GM19324 (cell line): Measurements from ENCODE around the gene RNASEH2A.
"Not testable (repeated sequence)": the region's sequence is repeated elsewhere in the genome, so short reads cannot be mapped to it uniquely, and the experiment has no call there.

ENCODE experiments used
- ATAC-seq: cut with Tn5 transposase; IDR thresholded peaks from one replicate; pipeline ENCODE4 v1.9.1; 2021; ENCODE audit warnings: mild to moderate bottlenecking, moderate library complexity; ENCODE audit not compliant: unreplicated experiment, low FRiP score

Gene RNASEH2A

DNA sequence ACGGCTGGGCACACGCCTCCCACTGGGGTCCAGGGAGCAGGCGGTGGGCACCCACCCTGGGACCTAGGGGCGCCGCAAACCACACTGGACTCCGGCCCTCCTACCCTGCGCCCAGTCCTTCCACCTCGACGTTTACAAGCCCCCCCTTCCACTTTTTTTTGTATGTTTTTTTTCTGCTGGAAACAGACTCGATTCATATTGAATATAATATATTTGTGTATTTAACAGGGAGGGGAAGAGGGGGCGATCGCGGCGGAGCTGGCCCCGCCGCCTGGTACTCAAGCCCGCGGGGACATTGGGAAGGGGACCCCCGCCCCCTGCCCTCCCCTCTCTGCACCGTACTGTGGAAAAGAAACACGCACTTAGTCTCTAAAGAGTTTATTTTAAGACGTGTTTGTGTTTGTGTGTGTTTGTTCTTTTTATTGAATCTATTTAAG lies 13.5 kb upstream of the RNASEH2A start:
- ATAC-seq: no peak

DNA sequence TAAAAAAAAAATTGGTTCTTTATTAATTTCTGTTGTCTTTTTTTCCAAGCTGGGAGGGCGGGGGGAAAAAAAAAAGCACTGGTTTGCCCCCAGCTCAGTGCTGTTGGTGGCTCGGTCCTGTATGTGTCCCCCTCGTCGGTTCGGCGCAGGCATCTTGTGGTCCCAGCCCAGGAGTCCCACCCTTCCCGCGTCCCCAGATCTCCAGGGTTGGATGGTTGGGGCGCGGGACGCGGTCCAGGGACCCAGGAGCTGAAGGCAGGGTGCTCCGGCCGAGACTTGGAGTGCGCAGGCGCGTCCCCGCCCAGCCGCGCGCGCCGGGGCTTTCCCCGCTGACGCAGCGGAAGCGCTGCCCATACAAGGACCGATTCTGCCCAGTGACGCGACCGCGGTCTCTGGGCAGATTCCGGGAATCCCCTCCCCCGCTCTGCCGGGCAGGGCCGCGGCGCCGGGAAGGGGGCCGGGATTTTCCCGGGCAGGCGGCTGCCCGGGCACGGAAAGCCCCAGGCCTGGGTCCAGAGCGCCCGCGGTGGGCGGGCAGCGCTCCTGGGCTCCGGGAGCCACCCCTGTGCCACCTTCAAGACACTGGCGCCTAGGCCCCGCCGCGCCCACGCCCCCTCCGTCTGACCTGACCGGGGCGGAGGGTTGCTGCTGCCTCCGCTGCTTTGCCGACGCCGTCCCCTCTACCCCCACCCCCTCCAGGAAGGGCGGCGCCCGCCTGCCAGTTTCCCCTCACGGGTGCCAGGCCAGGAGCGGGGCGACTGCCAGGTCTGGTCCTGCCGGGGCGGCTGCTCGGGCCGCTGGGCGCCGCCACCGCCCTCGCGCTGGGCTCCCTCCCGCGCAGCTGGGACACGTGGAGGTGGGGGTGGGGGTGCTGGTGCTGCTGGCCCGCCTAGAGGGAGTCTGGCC lies 12.8 kb upstream of the RNASEH2A start:
- peak; percentile 48 for ATAC-seq

DNA sequence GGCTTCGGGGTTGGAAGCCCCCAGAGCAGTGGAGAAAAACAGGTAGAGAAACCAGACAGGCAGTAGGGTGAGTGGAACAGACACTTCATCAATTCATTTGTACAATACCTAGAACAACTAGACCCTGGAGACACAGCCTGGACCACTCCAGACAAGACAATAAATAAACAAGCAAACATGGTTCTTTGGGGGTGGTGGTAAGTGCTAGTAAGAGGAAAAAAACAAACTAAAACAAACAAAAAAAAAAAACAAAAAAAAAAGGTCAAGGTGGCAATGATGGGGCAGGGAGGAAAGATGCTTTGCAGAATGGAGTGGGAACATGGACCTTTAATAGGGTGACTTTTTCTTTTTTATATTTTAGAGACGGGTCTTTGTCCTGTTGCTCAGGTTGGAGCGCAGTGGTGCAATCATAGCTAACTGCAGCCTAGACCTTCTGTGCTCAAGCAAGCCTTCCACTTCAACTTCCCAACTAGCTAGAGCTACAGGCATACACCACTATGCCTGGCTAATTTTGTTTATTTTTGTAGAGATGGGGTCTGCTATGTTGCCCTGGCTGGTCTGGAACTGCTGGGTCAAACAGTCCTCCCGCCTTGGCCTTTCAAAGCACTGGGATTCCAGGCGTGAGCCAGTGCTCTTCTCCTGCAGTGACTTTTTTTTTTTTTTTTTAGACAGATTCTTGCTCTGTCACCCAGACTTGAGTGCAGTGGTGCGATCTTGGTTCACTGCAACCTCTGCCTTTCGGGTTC lies 12.0 kb upstream of the RNASEH2A start:
- no peak for ATAC-seq

DNA sequence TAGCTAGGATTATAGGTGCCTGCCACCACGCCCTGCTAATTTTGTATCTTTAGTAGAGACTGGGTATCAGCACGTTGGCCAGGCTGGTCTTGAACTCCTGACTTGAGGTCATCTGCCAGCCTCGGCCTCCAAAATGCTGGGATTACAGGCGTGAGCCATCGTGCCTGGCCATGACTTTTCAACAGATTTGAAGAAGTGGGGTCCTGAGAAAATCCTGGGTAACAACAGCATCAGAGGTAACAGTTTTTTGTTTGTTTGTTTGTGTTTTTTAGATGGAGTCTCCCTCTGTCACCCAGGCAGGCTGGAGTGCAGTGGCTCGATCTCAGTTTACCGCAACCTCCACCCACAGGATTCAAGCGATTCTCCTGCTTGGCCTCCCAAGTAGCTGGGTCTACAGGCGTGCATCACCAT lies 11.4 kb upstream of the RNASEH2A start:
- ATAC-seq: no peak

DNA sequence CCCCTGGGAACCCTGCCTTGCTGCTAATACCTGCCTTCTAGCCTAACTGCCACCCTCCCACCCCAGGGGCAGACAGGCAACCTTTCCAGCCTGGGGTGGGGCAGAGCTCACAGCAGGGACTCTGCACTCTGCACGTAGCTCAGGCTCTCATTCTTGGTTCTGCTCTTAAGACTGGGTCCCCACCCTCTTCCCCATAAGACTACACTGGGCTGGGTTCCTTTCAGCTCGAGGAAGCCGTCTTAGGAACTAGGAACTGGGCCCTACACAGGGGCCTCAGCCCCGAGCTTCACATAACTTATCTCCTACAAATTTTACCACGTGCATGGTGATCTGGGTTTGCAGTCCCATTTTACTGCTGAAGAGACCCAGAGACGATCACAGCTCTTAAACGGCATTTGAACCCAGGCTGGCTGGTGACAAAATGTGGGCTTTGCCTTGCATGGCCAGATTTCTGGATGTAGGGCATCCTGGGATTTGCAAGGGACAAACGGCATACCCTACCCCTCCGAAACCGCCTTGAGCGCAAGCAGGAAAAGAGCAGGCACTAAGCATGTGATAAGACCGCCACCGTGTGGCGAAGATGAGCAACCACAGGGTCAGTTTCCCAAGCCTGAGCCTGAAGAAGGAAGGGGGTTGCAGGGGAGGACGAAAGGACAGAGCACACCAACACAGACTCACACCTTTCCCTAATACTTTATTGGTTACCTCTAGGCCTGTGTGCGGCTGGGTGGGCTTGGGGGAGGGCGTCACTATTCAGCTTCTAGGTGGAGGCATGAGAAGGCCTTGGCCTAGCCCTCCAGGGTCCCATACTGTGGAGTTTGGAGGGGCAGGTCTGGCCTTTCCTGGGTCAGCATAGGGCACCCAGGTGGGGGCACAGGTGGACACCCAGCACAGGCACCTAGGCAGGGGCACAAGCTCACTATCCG lies 10.0 kb upstream of the RNASEH2A start:
- no peak for ATAC-seq

DNA sequence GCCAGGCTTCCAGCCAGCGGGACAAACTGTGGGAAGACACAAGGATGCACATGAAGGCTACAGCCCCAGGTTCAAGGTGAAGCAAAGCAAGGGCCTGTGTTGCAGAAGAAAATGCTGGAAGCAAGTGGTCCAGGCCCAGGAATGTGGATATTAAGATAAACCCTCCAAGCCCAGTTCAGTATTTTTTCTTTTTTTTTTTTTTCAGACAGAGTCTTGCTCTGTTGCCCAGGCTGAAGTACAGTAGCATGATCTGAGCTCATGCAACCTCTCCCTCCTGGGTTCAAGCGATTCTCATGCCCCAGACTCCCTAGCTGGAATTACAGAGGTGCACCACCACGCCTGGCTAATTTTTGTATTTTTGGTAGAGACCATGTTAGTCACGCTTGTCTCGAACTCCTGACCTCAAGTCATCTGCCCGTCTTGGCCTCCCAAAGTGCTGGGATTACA lies 9.2 kb upstream of the RNASEH2A start:
- ATAC-seq: no peak

DNA sequence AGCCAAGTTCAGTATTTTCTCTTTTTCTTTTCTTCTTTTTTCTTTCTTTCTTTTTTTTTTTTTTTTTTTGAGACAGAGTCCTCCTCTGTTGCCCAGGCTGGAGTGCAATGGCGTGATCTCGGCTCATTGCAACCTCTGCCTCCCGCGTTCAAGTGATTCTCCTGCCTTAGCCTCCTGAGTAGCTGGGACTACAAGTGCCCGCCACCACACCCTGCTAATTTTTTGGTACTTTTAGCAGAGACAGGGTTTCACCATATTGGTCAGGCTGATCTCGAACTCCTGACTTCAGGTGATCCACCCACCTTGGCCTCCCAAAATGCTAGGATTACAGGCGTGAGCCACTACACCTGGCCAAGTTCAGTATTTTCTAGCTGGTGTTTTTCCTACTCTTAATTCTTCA lies 8.8 kb upstream of the RNASEH2A start:
- not testable (repeated sequence) for ATAC-seq

DNA sequence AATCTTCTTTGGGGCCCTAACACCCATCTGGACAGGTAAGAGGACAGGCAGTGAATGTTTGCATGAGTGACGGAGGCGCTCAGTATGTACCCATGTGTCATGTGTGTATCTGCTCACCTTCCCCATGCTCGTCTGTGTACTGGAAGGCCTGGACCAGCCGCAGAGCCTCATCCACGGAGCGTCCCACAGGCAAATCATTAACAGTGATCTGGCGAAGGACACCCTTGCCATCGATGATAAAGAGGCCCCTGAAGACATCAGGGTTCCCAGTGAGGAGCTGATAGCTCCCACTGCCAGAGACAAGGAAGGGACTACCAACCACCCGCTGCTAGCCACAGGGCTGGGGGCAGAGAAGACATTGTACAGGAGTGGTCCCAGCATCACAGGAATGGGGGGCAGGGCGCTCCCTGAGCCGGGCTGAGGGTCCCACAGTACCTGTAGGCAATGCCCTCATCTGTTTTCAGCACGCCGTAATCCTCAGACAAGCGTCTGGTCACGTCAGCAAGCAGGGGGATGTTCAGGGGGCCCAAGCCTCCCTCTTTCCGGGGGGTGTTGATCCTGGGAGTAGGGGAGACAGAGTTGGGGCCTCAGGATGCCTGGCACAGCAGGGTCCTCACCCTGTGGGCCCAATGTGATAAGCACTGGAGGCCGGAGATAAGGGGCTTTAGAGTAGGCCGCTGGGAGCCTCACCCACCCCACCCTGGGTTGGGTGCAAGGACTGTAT lies 6.5 kb upstream of the RNASEH2A start:
- no peak for ATAC-seq

DNA sequence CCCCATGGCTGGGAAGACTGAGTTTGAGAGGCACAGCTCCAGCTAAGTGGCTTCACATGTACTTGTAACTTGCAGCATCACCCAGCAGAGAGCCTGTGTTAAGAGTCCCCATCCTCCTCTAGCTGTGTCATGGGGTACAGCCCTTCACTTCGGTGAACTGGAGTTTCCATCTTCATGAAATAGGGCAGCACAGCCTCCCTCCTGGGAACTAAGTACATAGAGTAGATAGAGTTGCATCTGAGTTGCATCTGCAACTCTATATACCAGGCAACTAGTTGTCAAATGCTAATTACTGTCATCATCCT lies 6.0 kb upstream of the RNASEH2A start:
- ATAC-seq: no peak

DNA sequence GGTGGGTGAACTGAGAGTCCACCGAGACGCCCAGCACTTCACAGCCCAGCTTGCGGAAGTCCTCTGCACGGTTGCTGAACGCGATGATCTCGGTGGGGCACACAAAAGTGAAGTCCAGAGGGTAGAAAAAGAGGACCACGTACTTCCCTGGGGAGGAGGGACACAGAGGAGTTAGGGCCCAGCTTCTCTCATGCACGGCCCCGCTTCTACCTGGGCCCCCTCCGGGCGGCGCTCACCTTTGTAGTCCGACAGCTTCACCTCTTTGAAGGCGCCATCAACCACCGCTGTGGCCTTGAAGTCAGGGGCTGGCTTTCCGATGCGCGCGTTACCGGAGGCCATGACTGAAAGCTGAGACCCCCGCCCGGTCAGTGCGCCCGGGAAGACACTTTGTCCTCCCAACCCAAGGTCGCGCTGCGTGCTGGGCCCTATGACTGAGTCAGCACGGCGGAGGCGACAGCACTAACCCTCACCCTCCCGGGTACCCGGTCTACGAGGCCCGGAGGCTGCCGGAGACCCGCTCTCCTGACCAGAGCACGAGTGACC lies 5.4 kb upstream of the RNASEH2A start:
- no peak for ATAC-seq

DNA sequence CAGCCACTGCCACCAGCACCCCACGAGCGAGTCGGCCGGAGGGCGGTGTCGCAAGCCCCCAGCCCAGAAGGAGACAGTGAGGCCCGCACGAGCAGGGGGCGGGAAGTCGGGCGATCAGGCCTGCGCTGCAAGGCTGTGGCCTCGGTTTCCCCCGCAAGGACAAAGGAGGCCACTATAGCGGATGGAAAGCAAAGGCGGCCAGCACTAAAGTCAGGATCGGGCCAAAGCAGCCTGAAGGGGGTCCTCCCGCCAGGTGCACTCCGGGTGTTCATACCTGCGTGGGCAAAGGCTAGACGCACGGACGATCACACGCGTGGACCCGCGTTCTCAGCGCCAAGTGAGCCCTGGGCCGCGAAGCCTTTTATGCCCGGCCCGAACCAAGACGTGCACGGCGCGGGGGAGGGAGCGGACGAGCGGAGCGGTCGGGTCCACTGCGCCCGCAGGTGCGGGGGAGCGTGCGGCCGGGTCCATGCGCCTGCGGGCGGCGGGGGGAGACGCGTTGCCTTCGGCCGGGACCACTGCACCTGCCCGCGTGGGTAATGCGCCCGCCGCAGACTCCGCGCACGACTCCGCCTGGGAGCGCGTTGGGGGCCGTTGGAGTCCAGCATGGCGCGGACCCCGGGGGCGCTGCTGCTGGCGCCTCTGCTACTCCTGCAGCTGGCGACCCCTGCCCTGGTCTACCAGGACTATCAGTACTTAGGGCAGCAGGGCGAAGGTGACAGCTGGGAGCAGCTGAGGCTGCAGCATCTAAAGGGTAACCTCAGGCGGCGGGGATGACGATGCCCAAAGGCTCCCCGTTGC lies 4.7 kb upstream of the RNASEH2A start, which contains the start of the genes PRDX2 and THSD8:
Gene PRDX2 (minus strand): TSS at position 335 of the 801 bp plus-strand sequence. CDS start 539 bp downstream, outside the sequence.
Gene THSD8 (plus strand): TSS at position 604 of the 801 bp plus-strand sequence. CDS start 3 bp downstream, at position 607.
- ATAC-seq: peak; percentile 42

DNA sequence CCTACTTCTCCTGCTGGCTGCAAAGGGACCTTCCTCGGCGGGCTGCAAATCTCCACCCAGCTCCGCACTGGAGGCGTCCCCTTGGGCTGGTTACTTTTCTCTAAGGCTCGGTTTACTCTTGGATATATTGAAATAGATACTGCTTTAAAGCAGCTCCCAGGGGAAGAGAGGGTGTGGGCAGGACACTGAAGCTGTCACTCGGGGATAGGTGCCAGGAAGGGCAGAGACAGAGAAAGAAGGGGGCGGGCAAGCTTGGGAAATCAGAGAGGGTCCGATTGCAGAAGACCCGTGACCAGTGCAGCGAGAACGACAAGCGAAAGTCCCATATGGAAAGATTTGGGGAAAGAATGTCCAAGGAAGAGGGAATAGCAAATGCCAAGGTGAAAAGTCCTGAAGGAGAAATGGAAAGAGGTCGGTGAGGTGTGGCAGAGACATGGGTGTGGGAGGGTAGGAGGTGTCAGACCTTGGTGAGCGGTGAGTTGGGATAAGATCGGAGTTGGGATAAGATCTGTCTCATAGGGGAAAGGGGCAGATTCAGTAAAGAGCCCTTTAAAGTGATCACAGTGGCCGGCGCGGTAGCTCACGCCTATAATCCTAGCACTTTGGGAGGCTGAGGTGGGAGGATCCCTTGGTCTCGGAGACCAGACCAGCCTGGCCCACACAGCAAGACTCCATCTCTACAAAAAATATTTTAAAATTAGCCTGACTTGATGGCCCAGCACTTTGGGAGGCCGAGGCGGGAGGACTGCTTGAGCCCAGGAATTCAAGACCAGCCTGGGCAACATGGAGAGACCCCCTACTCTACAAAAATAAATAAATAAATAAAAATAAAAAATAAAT lies 3.9 kb upstream of the RNASEH2A start:
- ATAC-seq: no peak

DNA sequence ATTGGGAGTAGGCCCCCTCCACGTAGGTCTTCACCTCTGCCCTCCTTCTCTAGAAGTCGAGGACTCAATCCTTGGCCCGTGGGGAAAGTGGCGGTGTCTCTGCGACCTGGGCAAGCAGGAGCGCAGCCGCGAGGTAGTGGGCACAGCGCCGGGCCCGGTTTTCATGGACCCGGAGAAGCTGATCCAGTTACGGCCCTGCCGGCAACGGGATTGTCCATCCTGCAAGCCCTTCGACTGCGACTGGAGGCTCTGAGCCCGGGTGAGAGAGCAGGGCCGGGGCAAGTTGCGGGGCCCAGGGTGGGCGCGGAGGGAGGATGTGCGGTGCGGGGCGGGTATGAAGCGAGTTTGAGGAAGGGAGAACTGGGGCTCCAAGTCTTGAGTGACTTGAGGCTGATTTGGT lies 2.3 kb upstream of the RNASEH2A start:
- ATAC-seq: no peak

DNA sequence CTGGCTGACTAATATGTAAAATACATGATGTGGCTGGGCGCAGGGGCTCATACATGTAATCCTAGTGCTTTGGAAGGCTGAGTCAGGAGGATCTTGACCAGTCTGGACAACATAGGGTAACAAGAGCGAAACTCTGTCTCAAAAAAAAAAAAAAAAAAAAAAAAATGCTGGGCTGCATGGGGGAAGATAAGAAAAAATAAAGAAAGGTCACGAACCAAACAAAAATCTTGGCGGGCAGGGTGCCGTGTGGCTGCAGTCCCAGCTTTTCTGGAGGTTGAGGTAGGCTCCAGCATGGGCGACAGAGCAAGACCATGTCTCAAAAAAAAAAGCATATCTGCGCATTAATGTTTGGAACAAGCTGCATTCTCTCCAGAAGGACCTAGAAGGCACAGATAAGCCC lies 8.7 kb downstream of the RNASEH2A start:
- ATAC-seq: no peak

DNA sequence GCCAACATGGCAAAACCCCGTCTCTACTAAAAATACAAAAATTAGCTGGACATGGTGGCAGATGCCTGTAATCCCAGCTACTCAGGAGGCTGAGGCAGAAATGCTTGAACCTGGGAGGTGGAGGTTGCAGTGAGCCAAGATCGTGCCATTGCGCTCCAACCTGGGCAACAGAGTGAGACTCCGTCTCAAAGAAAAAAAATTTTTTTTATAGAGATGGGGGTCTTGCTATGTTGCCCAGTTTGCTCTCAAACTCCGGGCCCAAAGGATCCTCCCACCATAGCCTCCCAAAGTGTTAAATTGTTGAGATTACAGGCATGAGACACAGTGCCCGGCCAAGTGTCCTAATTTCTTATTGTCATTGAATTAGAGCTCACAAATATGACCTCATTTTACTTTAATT lies 10.8 kb downstream of the RNASEH2A start:
- ATAC-seq: not testable (repeated sequence)

DNA sequence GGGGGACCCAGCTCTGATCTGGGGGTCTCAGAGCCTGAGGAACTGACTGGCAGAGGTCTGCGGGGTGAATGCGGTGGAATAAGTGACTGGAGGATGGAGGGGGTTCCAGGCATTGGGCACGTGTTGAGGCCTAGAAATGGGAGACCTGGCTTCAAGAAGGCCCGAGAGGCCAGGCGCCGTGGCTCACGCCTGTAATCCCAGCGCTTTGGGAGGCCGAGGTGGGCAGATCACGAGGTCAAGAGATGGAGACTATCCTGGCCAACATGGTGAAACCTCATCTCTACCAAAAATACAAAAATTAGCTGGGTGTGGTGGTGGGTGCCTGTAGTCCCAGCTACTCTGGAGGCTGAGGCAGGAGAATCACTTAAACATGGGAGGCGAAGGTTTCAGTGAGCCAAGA lies 11.4 kb downstream of the RNASEH2A start:
- not testable (repeated sequence) for ATAC-seq

DNA sequence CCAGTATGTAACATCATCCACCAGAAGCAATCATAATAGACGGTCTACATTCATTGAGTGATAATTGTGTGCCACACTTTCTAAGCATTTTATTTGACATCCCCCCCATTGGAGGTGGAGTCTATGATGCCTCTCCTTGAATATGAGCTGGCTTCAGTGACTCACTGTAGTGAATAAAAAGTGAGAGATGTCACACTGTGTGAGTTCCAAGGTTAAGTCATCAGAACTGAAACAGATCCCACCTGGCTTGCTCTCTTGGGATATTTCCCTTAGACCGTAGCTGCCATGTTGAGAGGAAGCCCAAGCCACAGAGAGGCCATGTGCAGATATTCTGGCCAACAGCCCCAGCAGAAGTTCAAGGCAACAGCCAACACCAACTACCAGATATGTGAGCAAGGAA lies 15.4 kb downstream of the RNASEH2A start:
- no peak for ATAC-seq
